HuH-7 (cell line): ENCODE measurements around the gene ANKRD42.
A peak's percentile ranks its signal among the peaks of the same experiment; 100 is the strongest.

ENCODE experiments used
- DNase-seq: peaks from one replicate; pipeline ENCODE4 v3.0.0; 2011; ENCODE audit warnings: low spot score

ANKRD42 gene

DNA sequence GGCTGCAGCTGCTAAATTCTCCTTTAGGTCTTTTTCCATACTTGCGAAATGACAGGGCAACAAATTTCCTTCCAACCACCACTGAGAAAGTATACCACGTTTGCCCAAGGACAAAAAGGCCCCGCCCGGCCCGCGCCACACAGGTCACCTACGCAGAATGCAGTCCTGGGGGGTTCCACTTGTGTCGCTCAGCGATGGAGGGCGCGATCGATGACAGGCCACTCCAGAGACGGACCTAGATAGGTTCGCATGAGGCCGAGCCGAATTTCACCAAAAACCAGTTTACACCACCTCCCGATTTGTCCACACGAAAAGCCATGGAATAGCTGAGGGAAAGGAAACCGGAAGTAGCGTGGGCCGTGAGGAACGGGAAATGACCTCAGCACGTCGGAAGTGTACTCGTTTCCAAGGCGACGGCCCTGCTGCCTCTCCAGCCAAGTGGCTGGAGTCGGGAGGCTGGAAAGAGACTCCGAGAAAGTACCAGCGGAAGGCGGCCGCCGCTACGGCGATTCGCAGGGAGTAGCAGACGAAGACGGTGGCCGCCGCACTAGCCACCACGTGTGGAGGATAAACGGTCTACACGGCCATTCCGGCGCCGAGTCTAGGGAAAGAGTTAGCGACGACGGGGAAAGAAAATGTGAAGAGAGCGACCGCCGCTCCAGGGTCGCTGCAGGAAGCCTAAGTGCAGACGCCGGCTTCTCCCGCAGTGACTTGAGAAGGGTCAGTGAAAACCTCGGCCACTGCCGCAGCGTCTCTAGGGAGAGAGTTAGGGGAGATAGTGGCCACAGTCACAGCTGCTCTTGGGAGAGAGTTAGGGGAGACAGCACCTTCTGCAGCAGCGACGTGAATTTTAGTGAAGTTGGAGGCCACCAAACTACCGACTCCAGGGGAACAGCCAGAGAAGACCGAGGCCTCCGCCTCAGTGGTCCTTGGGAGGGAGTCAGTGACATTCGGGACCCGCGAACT lies at the start of gene ANKRD42:
Gene ANKRD42, plus strand, starts transcription at position 398 of the 966 bp plus-strand sequence. CDS start 959 bp downstream, outside the sequence.
- peak; percentile 77 for DNase-seq

DNA sequence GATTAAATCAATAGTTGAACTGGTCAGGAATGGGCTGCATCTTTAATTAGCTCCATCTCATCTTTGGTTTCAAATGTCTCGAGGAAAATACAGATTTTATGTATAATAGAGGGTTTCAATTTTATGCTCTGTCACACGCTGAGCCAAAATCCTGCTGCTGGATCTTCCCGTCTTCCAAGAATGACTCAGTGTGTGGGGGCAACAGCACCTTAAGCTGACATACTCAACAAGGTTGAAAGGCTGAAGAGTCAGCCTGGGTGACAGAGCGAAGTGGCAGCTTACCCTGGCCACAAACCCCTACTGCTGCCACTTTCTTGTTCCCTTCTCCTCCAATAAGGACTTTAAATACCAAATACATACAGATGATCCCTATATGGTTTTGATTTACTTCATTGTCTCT lies 45.6 kb upstream of the ANKRD42 start:
- DNase-seq: no peak

DNA sequence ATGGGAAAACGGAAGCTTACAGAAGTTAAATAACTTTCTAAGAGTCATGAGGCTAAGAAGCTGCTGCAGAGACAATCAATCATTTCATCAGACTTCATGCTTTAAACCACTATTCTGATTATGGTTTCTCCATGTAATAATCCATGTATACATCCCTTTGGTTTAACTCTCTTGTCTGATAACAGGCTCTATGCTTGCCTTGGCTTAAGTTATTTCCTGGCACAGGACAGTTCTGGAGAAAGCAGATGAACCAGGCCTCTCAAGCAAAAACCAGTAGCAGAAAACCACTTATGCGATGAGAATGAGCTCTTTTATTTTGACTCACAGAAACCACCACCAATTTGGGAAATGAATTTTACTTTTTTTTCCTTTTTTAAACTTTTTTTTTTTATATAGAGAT lies 43.1 kb upstream of the ANKRD42 start:
- no peak for DNase-seq

DNA sequence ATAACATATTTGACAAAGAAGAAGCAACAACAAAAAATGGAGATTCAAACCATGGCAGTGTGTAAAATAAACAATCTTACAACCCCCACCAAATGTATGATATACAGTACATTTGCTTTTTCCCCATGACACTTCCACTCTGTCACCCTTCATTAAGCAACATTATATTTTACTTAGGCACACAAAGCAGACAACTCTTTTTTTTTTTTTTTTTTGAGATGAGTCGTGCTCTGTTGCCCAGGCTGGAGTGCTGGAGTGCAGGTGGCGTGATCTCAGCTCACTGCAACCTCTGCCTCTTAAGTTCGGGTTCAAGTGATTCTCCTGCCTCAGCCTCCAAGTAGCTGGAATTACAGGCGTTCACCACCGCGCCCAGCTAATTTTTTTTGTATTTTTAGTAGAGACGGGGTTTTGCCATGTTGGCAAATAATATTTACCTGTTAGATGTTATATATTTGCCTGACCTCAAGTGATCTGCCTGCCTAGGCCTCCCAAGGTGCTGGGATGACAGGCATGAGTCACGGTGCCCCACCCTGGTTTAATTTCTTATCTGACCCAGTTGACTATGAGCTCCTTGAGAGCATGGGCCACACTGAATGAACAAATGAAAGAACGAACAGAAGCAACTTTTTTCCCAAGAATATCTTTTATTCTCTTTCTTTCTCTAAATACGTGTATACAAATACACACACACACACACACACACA lies 42.1 kb upstream of the ANKRD42 start:
- no peak for DNase-seq

DNA sequence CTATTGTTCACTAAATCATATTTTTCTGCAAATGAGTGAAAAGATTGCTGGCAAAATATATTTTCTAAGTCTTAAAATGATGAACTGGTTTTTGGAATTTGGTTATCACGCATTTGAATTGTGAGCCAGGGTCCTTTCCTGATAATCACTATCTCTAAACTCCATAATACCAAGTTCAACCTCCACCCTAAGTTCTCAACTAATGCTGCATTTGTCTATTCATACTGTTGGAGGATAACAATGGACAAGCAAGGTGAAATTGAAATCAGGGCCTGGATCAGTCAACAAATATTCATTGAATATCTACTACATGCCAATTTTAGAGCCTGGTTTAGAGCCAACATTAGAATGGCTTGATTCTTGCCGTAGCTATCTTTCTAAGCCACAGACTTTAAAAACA lies 41.2 kb upstream of the ANKRD42 start:
- no peak for DNase-seq

DNA sequence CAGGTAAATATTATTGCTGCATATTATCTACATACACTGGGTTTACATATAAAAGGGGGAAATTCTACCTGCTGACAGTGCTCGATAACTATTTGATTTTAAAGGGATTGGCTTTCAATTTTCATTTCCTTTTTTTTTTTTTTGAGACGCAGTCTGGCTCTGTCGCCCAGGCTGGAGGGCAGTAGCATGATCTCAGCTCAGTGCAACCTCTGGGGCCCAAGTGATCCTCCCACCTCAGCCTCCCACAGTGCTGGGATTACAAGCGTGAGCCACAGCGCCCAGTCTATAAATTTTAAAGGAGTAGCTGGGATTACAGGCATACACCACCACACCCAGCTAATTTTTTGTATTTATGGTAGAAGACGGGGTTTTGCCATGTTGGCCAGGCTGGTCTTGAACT lies 39.7 kb upstream of the ANKRD42 start:
- DNase-seq: no peak

DNA sequence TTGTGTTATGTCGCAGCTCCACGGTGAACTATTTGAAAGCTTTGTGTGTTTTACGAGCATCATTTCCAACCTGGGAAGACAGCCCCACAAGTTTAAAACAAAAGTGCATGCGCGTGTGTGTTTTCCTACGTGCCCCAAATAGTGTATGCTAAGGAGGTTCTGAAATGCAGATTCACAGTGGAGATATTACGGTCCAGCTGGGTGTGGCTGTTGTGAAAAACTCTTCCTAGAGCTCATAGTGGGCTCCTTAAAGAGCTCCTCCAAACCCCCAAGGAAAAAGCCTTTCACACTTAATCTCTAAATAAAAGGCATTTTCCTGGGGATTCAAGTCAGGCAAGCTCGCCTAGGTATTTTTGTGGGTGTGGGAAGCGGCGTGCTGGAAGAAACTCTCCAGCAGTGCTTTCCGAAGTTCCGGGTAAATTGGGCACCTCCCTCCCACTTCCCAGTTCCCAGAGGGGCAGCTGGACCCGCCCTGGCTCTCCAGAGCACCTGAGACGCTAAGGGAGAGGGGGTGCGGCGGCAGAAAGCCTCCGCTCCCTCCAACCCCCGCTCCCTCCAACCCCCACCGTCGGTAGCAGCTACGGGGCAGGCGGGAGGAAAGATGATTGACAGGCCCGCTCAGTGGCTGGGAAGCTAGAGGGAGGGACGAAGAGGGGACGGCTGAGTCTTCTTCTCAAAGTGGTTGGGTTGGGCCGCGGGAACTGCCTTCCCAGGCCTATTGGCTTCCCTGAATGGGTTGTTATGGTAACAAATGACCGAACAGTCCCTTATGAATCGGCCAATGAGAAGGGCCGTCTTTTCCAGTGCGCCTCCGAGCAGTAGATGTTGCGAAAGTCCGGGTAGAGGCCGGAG lies 37.1 kb upstream of the ANKRD42 start:
- no peak for DNase-seq

DNA sequence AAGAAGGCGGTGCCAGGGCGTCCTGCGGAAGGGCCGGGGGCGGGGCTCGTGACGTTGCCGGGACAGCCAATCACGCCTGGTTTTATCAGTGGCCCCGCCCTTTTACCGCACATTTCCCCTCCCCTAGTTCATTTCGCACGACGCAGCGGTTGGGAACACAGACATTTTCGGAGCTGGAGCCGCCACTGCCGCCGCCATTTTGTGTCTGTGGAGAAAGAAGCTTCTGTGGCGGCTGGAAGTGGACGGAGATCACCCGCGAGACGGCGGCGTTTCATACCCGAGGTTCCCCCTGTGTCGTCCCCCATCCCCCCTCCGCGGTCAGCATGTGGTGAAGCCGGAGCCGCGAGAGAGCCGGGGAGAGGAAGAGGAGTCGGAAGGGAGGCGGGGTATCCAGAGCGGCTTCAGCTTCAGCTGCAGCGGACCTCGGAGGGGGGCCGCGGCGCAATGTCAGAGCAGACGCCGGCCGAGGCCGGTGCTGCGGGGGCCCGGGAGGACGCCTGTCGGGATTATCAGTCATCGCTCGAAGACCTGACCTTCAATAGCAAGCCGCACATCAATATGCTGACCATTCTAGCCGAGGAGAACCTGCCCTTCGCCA lies 36.4 kb upstream of the ANKRD42 start, which contains the start of gene PCF11:
Gene PCF11, plus strand, starts transcription at position 136 of the 598 bp plus-strand sequence. Its CDS starts 309 bp downstream, at position 445.
- peak; percentile 84 for DNase-seq

DNA sequence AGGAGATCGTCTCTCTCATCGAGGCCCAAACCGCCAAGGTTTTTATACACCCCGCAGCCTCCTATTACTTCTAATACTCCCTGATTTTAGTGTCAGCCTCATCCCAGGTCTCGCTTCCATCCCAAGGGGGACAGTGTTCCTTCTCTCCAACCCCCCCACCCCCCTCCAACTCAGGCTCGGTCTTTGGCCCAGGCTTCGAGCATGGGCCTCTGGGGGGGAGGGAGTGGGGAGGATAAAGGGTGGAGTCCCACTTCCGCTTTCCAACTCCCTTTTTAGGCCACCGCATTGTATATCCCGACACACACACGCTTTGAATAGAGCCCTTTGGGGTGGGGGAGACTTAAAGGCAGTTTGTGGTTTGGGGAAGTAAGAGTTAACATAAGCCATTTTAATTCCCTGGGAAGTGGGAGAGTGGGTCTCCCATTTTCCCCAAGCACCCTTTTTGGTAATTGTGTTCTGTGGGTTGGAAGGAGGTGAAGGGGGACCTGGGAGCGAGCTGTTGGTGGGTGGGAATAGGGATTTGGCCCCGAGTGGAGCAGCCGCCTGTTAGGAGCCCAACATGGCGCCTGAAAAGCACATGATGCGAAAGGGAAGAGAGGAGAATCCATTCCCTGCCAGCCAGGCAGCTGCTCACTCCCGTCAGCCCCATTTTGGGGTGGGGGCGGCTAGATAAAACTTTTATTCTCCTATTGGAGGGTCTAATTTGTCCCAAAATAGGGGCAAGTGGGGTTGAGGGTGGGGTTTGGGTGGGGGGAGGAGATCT lies 35.7 kb upstream of the ANKRD42 start:
- no peak for DNase-seq

DNA sequence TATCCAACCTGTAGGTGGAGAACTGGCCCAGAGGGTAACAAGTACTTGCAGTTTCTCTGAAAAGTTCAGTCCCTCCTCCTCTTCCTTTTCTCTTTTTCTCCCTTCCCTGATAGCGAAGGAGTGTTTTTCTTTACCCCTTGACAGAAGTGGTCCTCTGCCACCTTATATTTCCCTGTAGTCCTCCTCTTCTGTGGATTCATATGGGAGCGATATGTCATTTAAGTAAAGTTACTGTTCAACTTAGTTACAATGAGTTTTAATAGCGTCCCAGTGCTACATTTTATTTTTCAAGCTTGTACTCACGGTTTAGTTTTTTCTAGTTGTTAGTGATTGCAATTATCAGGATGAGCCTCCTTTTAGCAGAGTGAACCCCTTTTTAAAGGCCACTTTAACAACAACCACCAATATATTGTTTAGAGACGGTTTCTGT lies 35.1 kb upstream of the ANKRD42 start:
- DNase-seq: no peak

DNA sequence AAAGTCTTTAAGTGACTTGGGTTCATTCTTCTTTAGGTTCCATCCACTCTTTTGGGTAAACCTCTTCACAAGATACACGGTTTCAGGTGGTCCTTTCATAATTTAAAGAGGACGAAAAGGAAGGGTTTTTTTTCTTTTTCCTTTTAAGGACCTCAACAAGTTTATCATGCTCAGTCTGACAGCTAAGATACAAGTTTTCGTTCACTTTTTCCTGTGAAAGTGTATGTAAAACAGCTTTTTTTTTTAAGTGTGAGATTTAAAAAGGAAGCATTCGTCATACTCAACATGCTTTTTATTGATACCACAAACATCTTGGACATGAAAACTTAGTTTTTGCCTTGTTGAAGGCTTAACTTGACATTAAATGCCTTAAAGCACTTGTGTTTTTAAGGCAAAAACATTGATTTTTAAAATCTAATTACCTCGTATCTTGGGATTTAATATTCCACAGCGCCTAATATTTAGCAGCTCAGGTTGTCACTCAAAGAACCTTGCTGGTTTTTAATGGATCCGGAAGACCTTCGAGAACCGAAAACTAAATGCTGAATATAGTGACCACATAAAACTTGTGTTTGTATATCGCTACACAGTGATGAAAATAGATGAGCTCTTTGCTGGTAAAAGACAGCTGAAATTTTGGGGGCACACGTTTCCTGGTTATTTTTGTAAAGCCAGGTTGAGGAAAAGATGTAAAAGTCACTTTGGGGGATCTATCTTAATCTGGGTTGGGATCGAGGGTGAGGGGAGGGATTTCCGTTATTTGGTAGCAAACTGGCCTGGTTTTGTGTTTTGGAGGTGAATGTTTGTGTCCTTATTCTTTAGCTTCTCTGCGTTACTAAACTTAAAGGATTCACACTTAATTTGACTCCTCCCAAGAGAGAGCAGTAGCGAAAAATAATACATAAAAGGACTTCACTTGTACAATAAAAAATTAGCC lies 34.3 kb upstream of the ANKRD42 start:
- no peak for DNase-seq

DNA sequence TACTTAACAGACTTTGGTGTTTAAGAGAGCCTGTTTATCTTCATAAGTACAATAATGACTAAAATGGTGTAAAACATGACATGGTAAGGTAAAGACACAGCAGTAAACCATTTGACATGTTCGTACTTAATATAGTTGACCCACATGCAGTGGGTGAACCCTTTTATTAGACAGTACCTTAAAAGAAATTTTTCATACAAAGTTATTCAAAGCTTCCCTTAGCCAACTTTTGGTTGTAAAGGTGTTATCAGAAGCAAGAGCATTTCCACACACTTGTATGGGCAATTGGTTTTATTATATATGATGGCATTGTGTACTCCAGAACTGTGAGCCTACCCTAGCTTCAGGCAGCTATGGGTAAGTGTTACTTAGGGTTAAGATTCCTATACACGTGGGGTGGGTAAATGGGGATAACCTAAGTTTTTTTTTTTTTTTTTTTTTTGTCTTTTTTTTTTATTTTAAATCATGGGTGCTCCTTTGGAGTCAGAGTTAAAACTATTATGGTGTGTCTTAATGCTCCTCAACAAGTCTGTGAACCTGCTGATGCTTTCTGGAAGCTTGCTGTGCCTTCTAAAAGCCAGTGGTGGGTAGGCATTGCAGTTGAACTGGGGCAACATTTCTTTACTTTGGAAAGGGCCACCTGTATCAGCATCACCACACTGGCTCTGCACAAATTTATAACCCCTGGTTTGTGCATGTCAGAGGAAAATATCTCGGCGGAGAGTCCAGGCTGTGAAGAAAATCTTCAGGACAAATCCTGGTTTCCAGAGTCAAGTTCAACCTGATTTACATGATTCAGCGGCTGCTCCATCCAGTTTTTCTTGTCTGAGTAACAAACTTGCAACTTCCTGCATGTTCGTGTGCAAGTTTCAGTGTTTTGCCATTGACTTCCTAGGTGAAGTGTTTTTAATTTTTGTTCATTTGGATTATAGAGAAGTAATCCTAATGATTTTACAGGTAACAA lies 33.3 kb upstream of the ANKRD42 start:
- no peak for DNase-seq

DNA sequence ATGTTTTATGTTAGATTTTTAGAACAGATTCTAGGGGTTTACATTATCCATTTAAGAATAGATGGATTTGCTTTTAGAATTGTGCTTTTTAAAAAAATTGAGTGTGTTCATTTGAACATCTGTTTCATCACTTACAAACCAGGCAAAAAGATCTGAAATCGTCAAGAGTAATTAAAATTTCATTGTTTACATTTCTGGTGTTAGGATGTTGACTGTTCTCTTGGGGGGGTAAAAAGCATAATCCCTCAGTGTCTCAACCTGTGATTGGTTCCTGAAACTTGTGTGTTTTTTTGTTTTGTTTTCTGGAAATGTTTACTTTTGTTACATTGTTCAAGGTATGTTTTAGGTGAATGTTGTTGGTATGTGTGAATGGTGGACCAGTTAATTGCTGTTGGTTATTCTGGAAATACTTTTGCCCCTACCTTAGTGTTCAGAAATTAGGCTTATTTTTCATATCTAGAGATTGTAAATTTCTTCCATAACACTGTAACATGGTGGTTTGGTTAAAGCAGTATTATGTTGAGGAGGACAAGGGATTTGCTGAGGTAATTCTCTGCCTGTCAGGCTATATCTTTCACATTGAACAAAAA lies 31.8 kb upstream of the ANKRD42 start:
- no peak for DNase-seq

DNA sequence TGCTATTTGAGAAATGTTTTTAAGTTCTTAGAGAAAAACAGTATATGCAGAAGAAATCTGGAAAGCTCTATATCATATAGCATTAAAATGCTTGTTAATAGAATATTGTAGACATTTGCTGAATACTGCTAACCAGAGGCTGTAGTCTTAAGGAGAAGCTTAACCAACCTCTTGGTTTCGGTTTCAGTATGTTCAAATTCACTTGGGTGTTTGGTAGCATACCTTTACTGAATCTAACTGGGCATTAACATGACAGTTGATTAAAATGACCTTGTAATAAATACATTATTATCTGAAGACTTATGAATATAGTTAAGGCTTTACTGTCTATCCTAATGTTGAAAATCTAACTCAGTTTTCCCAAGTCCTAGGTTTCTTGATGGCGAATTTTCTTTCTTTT lies 31.1 kb upstream of the ANKRD42 start:
- DNase-seq: no peak

DNA sequence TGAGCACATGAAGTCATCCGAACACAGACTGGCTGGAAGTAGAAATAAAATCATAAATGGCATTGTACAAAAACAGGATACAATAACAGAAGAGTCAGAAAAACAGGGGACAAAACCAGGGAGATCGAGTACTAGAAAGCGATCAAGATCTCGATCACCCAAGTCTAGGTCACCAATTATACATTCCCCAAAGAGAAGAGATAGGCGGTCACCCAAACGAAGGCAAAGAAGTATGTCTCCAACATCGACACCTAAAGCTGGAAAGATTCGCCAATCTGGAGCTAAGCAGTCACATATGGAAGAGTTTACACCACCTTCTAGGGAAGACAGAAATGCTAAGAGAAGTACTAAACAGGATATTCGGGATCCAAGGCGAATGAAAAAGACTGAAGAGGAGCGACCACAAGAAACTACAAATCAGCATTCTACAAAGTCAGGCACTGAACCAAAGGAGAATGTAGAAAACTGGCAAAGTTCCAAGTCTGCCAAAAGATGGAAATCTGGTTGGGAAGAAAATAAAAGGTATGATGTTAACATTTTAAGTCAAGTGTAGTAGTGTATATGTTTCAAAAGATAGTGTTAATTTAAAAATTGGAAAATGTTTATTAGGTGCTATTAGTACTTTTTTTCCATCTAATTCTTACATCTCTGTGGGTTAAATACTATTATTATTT lies 27.2 kb upstream of the ANKRD42 start:
- DNase-seq: no peak

DNA sequence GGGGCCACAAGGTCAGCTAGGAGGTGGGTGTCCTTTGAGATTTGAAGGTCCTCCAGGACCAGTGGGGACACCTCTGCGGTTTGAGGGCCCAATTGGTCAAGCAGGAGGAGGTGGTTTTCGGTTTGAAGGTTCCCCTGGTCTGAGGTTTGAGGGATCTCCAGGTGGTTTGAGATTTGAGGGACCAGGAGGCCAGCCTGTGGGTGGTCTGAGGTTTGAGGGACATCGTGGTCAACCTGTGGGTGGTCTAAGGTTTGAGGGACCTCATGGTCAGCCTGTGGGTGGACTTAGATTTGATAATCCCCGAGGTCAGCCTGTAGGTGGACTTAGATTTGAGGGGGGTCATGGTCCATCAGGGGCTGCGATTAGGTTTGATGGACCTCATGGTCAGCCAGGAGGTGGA lies 24.8 kb upstream of the ANKRD42 start:
- no peak for DNase-seq

DNA sequence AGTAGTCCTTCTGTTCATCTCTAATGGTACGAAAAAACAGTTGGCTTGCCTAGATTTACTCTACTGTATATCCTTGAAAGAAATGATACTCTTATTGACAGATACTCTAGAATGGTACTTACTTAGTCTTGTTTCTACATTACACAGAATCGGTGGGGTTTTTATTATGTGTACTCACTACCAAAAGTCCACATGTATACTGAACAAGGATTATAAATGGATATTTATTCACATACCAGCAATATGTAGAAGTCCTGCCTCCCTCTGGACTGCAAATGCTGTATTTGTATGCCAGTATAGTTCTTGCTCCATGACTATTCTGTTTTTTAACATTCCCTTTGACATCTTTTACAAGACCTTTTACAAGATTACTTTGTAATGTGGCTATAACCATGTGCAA lies 22.6 kb upstream of the ANKRD42 start:
- no peak for DNase-seq

DNA sequence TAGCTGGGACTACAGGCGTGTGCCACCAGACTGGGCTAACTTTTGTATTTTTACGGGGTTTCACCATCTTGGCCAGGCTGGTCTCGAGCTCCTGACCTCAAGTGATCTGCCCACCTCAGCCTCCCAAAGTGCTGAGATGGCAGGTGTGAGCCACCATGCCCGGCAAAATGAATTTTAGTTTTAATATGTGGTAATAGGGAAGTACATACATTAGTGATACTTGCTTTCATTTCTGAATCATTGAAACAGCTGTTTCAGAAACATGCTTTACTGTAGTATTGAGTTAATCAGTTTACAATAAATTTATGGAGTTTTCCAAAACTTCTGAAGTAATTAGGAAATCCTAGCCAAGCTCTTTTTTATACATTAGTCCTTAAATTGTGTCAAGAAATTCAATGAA lies 21.0 kb upstream of the ANKRD42 start:
- no peak for DNase-seq
